ENCODE data around the gene SYCE1. TPM values are rescaled to one million over a fixed set of nuclear protein-coding genes. Genes with fewer than 3 reads are reported as not detected.

SYCE1 gene
- total RNA-seq, 4 donors from 2014 or later: 5.9 TPM; not detected in 3

DNA sequence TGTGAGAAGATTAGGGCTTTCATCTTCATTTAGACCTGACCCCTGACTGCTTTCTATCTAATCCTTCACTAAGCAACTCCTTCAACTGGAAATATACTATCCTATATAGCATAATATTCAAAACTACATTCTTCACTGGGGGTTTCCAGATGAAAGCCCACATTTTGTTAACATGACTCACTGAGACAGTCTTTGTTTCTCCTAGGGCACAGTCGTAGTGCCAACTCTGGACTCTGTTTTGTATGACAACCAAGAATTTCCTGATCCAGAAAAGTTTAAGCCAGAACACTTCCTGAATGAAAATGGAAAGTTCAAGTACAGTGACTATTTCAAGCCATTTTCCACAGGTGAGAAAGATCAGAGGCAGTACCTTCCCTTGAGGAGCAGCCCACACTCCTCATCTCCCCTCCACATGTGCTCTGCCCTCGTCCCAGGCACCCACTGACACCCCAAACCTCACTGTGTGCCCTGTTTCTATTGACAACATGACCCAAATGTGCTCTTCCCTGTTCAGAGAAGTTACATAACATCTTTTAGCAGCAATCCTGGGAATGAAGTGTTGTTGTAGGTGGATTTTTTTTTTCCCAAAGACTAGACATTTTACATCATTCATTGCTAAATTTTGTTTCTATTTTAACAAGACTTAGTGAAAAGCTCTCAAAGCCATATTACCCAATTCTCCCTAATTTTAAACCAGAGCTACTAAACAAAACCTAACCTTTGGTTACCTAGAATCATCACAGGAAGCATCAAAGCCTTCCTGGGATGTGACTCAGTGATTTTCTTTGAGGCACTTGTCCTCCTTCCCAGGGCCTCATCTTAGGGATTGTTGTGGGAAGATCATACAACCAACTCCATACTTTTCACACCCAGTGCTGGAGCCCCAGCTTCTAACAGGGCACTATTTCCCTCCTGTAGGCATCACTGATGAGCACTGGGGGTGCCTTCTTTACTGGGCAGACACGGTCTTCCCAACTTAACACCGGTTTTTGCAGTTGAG is 27.5 kb downstream of the SYCE1 start:
- no peaks in the 10 kb centered on the region for H3K9me3 ChIP-seq
- peaks cover 7% of the 10 kb centered on the region for H3K36me3 ChIP-seq
- H3K27ac ChIP-seq: no peak overlapping the region
- no peak overlapping the region for H3K4me3 ChIP-seq
- H3K4me1 ChIP-seq: no peaks in the 10 kb centered on the region
- TF ChIP-seq, protein P1, sequence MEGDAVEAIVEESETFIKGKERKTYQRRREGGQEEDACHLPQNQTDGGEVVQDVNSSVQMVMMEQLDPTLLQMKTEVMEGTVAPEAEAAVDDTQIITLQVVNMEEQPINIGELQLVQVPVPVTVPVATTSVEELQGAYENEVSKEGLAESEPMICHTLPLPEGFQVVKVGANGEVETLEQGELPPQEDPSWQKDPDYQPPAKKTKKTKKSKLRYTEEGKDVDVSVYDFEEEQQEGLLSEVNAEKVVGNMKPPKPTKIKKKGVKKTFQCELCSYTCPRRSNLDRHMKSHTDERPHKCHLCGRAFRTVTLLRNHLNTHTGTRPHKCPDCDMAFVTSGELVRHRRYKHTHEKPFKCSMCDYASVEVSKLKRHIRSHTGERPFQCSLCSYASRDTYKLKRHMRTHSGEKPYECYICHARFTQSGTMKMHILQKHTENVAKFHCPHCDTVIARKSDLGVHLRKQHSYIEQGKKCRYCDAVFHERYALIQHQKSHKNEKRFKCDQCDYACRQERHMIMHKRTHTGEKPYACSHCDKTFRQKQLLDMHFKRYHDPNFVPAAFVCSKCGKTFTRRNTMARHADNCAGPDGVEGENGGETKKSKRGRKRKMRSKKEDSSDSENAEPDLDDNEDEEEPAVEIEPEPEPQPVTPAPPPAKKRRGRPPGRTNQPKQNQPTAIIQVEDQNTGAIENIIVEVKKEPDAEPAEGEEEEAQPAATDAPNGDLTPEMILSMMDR (IDR thresholded peaks at IDR 0.05): no peak
- TF ChIP-seq POLR2A (IDR thresholded peaks at IDR 0.05): no peak
- TF ChIP-seq EP300 (IDR thresholded peaks at IDR 0.05): no peak
- TF ChIP-seq POLR2AphosphoS5 (IDR thresholded peaks at IDR 0.05): no peak
- H3K27me3 ChIP-seq: no peaks in the 10 kb centered on the region
- WGBS: 74% methylated on average over 4 of the region's 4 CpGs
- no peak for DNase-seq (ENCODE audit: low spot score in 2 of 2)

DNA sequence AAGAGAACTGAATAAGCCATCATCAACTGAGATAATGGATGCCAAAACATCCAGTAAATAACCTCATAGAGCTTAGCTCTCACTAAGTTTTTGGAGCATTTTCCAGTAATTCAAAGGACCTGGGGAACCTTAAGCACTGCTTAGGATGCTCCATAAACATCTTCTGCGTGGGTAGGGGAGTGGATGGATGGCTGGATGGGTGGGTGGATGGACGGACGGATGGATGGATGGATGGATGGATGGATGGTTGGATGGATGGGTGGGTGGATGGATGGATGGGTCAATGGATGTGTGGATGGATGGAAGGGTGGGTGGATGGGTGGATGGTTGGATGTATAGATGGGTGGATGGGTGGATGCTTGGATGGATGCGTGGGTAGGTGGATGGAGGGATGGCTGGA is 29.2 kb downstream of the SYCE1 start:
- H3K27ac ChIP-seq: no peak overlapping the region
- DNase-seq (ENCODE audit: low spot score in 2 of 2): no peak
- no peak overlapping the region for H3K4me3 ChIP-seq
- 60% methylated on average over 4 of the region's 4 CpGs for WGBS
- peaks cover 7% of the 10 kb centered on the region for H3K36me3 ChIP-seq
- H3K4me1 ChIP-seq: no peaks in the 10 kb centered on the region
- H3K9me3 ChIP-seq: no peaks in the 10 kb centered on the region
- TF ChIP-seq POLR2A (IDR thresholded peaks at IDR 0.05) (no peak), POLR2AphosphoS5 (IDR thresholded peaks at IDR 0.05) (no peak), EP300 (IDR thresholded peaks at IDR 0.05) (no peak)
- TF ChIP-seq, protein P1 (IDR thresholded peaks at IDR 0.05): no peak
- no peaks in the 10 kb centered on the region for H3K27me3 ChIP-seq

DNA sequence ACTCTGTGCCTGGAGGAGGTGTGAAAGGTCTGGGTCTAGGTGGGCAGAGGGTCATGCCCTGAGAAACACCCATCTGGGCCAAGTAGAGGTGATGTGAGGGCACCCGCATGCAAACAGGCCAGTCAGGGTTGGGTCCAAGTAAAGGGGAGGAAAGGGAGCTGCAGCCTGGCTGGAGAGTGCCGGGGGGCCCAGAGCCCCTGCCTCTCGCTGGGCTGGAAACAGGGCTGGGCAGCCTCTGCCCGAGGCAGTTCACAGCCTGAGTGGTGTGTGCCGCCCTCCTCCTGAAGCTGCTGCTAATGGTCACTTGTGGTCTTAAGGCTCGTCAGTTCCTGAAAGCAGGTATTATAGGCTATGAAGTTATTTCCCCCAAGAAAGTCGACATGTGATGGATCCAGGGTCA is 31.0 kb downstream of the SYCE1 start:
- no peak for DNase-seq (ENCODE audit: low spot score in 2 of 2)
- Histone ChIP-seq H3K9me3 (no peaks in the 10 kb centered on the region), H3K4me3 (no peak overlapping the region), H3K36me3 (peaks cover 7% of the 10 kb centered on the region), H3K27me3 (peaks cover 4% of the 10 kb centered on the region), H3K27ac (no peak overlapping the region), H3K4me1 (peaks cover 3% of the 10 kb centered on the region)
- TF ChIP-seq POLR2A (IDR thresholded peaks at IDR 0.05) (no peak), EP300 (IDR thresholded peaks at IDR 0.05) (no peak), POLR2AphosphoS5 (IDR thresholded peaks at IDR 0.05) (no peak)
- TF ChIP-seq, protein P1 (IDR thresholded peaks at IDR 0.05): no peak
- WGBS: 77% methylated on average over 7 of the region's 7 CpGs

DNA sequence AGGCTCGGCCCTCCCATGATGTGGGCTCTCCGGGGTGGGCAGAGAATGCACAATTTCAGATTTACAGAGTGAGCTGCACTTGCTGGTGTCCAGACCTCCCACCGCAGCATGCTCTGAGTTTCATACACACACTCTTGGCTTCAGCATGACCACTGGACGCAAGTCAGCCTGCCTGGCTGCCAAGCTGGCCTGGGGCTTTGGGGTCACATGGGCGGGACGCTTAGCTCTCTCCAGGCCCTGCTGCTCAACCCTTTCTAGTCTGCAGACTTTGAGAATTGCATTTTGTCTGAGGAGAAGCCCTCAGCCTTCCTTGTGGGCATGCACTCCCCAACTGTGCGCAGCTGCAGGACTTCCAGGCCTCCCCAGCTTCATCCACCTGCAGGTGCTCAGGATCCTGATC is 32.5 kb downstream of the SYCE1 start:
- Histone ChIP-seq H3K27ac (no peak overlapping the region), H3K27me3 (peaks cover 20% of the 10 kb centered on the region), H3K4me3 (no peak overlapping the region), H3K9me3 (no peaks in the 10 kb centered on the region), H3K36me3 (peaks cover 7% of the 10 kb centered on the region), H3K4me1 (peaks cover 19% of the 10 kb centered on the region)
- TF ChIP-seq EP300 (IDR thresholded peaks at IDR 0.05): no peak
- TF ChIP-seq, protein P1 (IDR thresholded peaks at IDR 0.05): no peak
- no peak for TF ChIP-seq POLR2AphosphoS5 (IDR thresholded peaks at IDR 0.05)
- no peak for TF ChIP-seq POLR2A (IDR thresholded peaks at IDR 0.05)
- DNase-seq (ENCODE audit: low spot score in 2 of 2): no peak
- 71% methylated on average over 7 of the region's 7 CpGs for WGBS

DNA sequence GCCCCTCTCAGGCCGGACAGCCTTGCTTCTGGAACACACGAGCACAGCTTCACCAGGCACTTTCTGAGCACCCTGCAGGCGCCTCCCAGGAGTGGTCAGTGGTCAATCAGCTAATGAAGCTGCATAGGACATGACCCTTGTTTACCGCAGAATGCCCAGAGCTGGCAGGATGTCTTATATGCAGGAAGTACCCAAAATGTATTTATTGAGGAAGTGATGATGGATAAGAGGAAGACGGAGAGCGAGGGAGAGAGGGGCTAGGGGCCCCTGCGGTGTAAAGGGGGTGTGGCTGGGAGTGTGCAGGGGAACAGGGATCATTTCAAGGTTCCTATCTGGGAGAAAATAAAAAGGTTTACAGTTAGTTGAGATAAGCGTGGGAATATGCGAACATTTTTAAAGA is 34.9 kb downstream of the SYCE1 start:
- H3K27ac ChIP-seq: no peak overlapping the region
- 68% methylated on average over 9 of the region's 9 CpGs for WGBS
- no peak for TF ChIP-seq EP300 (IDR thresholded peaks at IDR 0.05)
- TF ChIP-seq, protein P1 (IDR thresholded peaks at IDR 0.05): no peak
- no peak for TF ChIP-seq POLR2AphosphoS5 (IDR thresholded peaks at IDR 0.05)
- TF ChIP-seq POLR2A (IDR thresholded peaks at IDR 0.05): no peak
- peaks cover 28% of the 10 kb centered on the region for H3K4me1 ChIP-seq
- no peak for DNase-seq (ENCODE audit: low spot score in 2 of 2)
- peaks cover 32% of the 10 kb centered on the region for H3K27me3 ChIP-seq
- no peaks in the 10 kb centered on the region for H3K9me3 ChIP-seq
- H3K4me3 ChIP-seq: no peak overlapping the region
- H3K36me3 ChIP-seq: no peaks in the 10 kb centered on the region

Measured in suprapubic skin (tissue), 4 donors.